ENCODE measurements around the gene MYO1F.

Gene MYO1F

GRCh38 chr19:8605514-8605913 lies 28.3 kb upstream of the MYO1F start:
- Histone ChIP-seq H3K79me2 (ENCODE audit: insufficient read depth, low read depth) (no peaks in the 10 kb centered on the region), H3K27ac (no peak overlapping the region), H4K20me1 (ENCODE audit: insufficient read depth) (no peaks in the 10 kb centered on the region), H3K27me3 (ENCODE audit: insufficient read depth, low read depth) (peaks cover 17% of the 10 kb centered on the region; the same call in 1 of the 2 replicates), H3K4me2 (no peak overlapping the region), H2AFZ (ENCODE audit: low read depth) (no peak overlapping the region), H3K9ac (no peak overlapping the region), H3K4me1 (ENCODE audit: low read depth, poor library complexity, severe bottlenecking) (no peaks in the 10 kb centered on the region), H3K36me3 (ENCODE audit: insufficient read depth) (no peaks in the 10 kb centered on the region), H3K4me3 (IDR thresholded peaks at IDR 0.05; ENCODE audit: insufficient read depth, low read depth, low read length) (no peak overlapping the region)
- no peak for TF ChIP-seq CTCF (conservative IDR thresholded peaks at IDR 0.05; ENCODE audit: low read depth, low read length)

GRCh38 chr19:8601796-8602195 lies 24.6 kb upstream of the MYO1F start:
- Histone ChIP-seq H3K4me1 (ENCODE audit: low read depth, poor library complexity, severe bottlenecking) (no peaks in the 10 kb centered on the region), H3K4me3 (IDR thresholded peaks at IDR 0.05; ENCODE audit: insufficient read depth, low read depth, low read length) (no peak overlapping the region), H3K27ac (no peak overlapping the region), H3K9ac (no peak overlapping the region), H3K4me2 (no peak overlapping the region), H4K20me1 (ENCODE audit: insufficient read depth) (no peaks in the 10 kb centered on the region), H3K36me3 (ENCODE audit: insufficient read depth) (no peaks in the 10 kb centered on the region), H3K27me3 (ENCODE audit: insufficient read depth, low read depth) (peaks cover 13% of the 10 kb centered on the region; the same call in 1 of the 2 replicates), H2AFZ (ENCODE audit: low read depth) (no peak overlapping the region), H3K79me2 (ENCODE audit: insufficient read depth, low read depth) (no peaks in the 10 kb centered on the region)
- TF ChIP-seq CTCF (conservative IDR thresholded peaks at IDR 0.05; ENCODE audit: low read depth, low read length): no peak

DNA sequence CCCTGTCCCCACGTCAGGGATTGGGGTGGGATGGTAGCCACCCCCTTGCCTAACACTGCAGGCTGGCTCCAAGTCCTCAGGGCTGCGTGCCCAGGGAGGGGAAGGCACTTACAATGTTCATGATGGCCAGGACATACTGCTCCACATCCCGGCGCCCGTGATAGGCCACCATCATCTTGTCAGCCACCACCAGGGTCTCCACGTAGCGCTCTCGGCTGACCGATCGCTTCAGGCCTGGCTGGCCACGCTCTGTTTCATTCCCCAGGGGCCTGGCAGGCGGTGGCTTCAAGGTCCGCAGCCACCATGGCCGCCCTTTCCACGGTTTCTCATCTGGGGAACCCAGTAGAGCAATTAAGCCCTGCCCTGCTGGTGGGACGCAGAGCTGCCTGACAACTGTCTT lies 23.6 kb upstream of the MYO1F start:
- Histone ChIP-seq H3K27ac (no peak overlapping the region), H3K9ac (no peak overlapping the region), H3K4me1 (ENCODE audit: low read depth, poor library complexity, severe bottlenecking) (no peaks in the 10 kb centered on the region), H3K27me3 (ENCODE audit: insufficient read depth, low read depth) (peaks cover 10% of the 10 kb centered on the region; the same call in 1 of the 2 replicates), H3K36me3 (ENCODE audit: insufficient read depth) (no peaks in the 10 kb centered on the region), H3K4me3 (IDR thresholded peaks at IDR 0.05; ENCODE audit: insufficient read depth, low read depth, low read length) (no peak overlapping the region), H2AFZ (ENCODE audit: low read depth) (no peak overlapping the region), H4K20me1 (ENCODE audit: insufficient read depth) (no peaks in the 10 kb centered on the region), H3K4me2 (no peak overlapping the region), H3K79me2 (ENCODE audit: insufficient read depth, low read depth) (no peaks in the 10 kb centered on the region)
- TF ChIP-seq CTCF (conservative IDR thresholded peaks at IDR 0.05; ENCODE audit: low read depth, low read length): no peak

DNA sequence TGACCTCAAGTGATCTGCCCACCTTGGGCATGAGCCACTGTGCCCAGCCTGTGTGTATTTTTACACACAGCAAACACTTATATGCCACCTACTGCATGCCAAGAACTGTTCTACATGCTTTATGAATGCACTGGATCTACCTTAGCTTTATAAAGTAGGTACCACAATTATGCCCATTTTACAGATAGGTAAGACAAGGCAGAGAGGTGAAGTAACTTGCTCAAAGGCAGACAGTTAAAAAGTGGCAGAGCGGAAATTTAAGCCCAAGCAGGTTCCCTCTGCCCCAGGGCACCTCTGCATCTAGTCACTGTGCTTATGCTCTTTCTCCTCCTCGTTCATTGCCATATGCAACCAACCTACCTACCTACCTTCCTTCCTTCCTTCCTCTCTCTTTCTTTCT lies 22.8 kb upstream of the MYO1F start:
- Histone ChIP-seq H4K20me1 (ENCODE audit: insufficient read depth) (no peaks in the 10 kb centered on the region), H3K4me2 (no peak overlapping the region), H3K79me2 (ENCODE audit: insufficient read depth, low read depth) (no peaks in the 10 kb centered on the region), H3K27ac (no peak overlapping the region), H3K4me3 (IDR thresholded peaks at IDR 0.05; ENCODE audit: insufficient read depth, low read depth, low read length) (no peak overlapping the region), H2AFZ (ENCODE audit: low read depth) (no peak overlapping the region), H3K36me3 (ENCODE audit: insufficient read depth) (no peaks in the 10 kb centered on the region), H3K9ac (no peak overlapping the region), H3K4me1 (ENCODE audit: low read depth, poor library complexity, severe bottlenecking) (no peaks in the 10 kb centered on the region), H3K27me3 (ENCODE audit: insufficient read depth, low read depth) (peaks cover 10% of the 10 kb centered on the region; the same call in 1 of the 2 replicates)
- no peak for TF ChIP-seq CTCF (conservative IDR thresholded peaks at IDR 0.05; ENCODE audit: low read depth, low read length)
